Trophoblast cell (in vitro differentiated cells and primary cell): ENCODE measurements around the gene ATF6.

Experiments used
- DNase-seq, 2 donors: peaks; one replicate each; pipeline ENCODE4 v3.0.0-alpha.2; 2016
- H2AFZ ChIP-seq: 2 replicates; pipeline ENCODE4 v1.6.1; 2013; ENCODE audit warnings: low read length, moderate library complexity, mild to moderate bottlenecking; ENCODE audit not compliant: insufficient read depth, poor library complexity
- H2AK5ac ChIP-seq: 2 replicates; pipeline ENCODE4 v1.6.1; 2013; ENCODE audit warnings: mild to moderate bottlenecking, low read length
- H2BK120ac ChIP-seq: 2 replicates; pipeline ENCODE4 v1.6.1; 2013; ENCODE audit warnings: low read length, mild to moderate bottlenecking, moderate library complexity; ENCODE audit not compliant: insufficient read depth, poor library complexity
- H2BK12ac ChIP-seq: 2 replicates; pipeline ENCODE4 v1.6.1; 2013; ENCODE audit warnings: mild to moderate bottlenecking, low read length, moderate library complexity
- H2BK5ac ChIP-seq: 2 replicates; pipeline ENCODE4 v1.6.1; 2013; ENCODE audit warnings: low read length, low read depth, moderate library complexity, mild to moderate bottlenecking; ENCODE audit not compliant: poor library complexity
- H3K14ac ChIP-seq: 2 replicates; pipeline ENCODE4 v1.6.1; 2013; ENCODE audit warnings: mild to moderate bottlenecking, low read length
- H3K18ac ChIP-seq: 2 replicates; pipeline ENCODE4 v1.6.1; 2013; ENCODE audit warnings: mild to moderate bottlenecking, low read length
- H3K23ac ChIP-seq: 2 replicates; pipeline ENCODE4 v1.6.1; 2013; ENCODE audit warnings: low read length
- H3K27ac ChIP-seq: 2 replicates; pipeline ENCODE4 v1.5.1; 2013; ENCODE audit warnings: low read depth, mild to moderate bottlenecking, inconsistent platforms, low read length, moderate library complexity
- H3K27me3 ChIP-seq: 2 replicates; pipeline ENCODE4 v1.6.1; 2013; ENCODE audit warnings: inconsistent platforms, mild to moderate bottlenecking, low read length, moderate library complexity; ENCODE audit not compliant: insufficient read depth
- H3K36me3 ChIP-seq, 2 experiments: 1 replicate in 1 of 2; 2 replicates in 1 of 2; pipeline ENCODE4 v1.6.1; 2013; ENCODE audit warnings: low read length in 2 of 2, mild to moderate bottlenecking in 2 of 2, moderate library complexity in 1 of 2; ENCODE audit not compliant: insufficient read depth in 2 of 2, control insufficient read depth in 1 of 2
- H3K4ac ChIP-seq: 2 replicates; pipeline ENCODE4 v1.6.1; 2013; ENCODE audit warnings: low read depth, mild to moderate bottlenecking, low read length, moderate library complexity
- H3K4me1 ChIP-seq, 2 experiments: 1 replicate in 1 of 2; 2 replicates in 1 of 2; pipeline ENCODE4 v1.6.1; 2013; ENCODE audit warnings: low read length in 2 of 2, mild to moderate bottlenecking in 2 of 2, moderate library complexity in 1 of 2; ENCODE audit not compliant: insufficient read depth in 2 of 2, control insufficient read depth in 1 of 2
- H3K4me2 ChIP-seq: 2 replicates; pipeline ENCODE4 v1.6.1; 2013; ENCODE audit warnings: inconsistent platforms, mild to moderate bottlenecking, low read length, moderate library complexity
- H3K4me3 ChIP-seq: 2 replicates; pipeline ENCODE4 v1.5.1; 2013; ENCODE audit warnings: mild to moderate bottlenecking, low read depth, low read length, inconsistent platforms
- H3K79me1 ChIP-seq: one replicate; pipeline ENCODE4 v1.6.1; 2013; ENCODE audit warnings: low read length
- H3K79me2 ChIP-seq: 2 replicates; pipeline ENCODE4 v1.6.1; 2013; ENCODE audit warnings: low read length, mild to moderate bottlenecking; ENCODE audit not compliant: control insufficient read depth, insufficient read depth, poor library complexity
- H3K9ac ChIP-seq: 2 replicates; pipeline ENCODE4 v1.6.1; 2013; ENCODE audit warnings: mild to moderate bottlenecking, low read length
- H3K9me3 ChIP-seq: 2 replicates; pipeline ENCODE4 v1.6.1; 2013; ENCODE audit warnings: low read depth, mild to moderate bottlenecking, control low read depth, inconsistent platforms, low read length; ENCODE audit not compliant: insufficient read depth
- H4K12ac ChIP-seq: 2 replicates; pipeline ENCODE4 v1.6.1; 2013; ENCODE audit warnings: low read depth, mild to moderate bottlenecking, low read length, moderate library complexity
- H4K8ac ChIP-seq: 2 replicates; pipeline ENCODE4 v1.6.1; 2013; ENCODE audit warnings: low read depth, mild to moderate bottlenecking, low read length, moderate library complexity
- H4K91ac ChIP-seq: one replicate; pipeline ENCODE4 v1.6.1; 2013; ENCODE audit warnings: low read depth, mild to moderate bottlenecking, low read length, moderate library complexity
- WGBS: extraction: QIAGEN DNeasy Blood & Tissue Kit; methylation state at CpG from one replicate; pipeline ENCODE4 v1.1.7; 2013; ENCODE audit warnings: missing lambda C conversion rate; ENCODE audit not compliant: insufficient read length, insufficient coverage; ENCODE audit errors: extremely low coverage; 5-methylcytosine and 5-hydroxymethylcytosine counted together

Gene ATF6

GRCh38 chr1:161988413-161988812 lies 222.3 kb downstream of the ATF6 start:
- H4K91ac ChIP-seq, result no peak overlapping the region
- no peak overlapping the region for H3K4ac ChIP-seq
- no peak overlapping the region for H2BK120ac ChIP-seq
- WGBS, result no CpG with 5 or more reads among the region's 5 CpGs
- no peak overlapping the region for H3K4me2 ChIP-seq
- no peak overlapping the region for H3K14ac ChIP-seq
- H3K9me3 ChIP-seq, result peaks cover 5% of the 10 kb centered on the region
- no peak overlapping the region for H4K8ac ChIP-seq
- H2BK5ac ChIP-seq, result no peak overlapping the region
- no peak overlapping the region for H3K27ac ChIP-seq
- no peak overlapping the region for H2AK5ac ChIP-seq
- DNase-seq, result no peak
- no peak overlapping the region for H3K9ac ChIP-seq
- no peak overlapping the region for H3K4me3 ChIP-seq
- H3K36me3 ChIP-seq, result no peaks in the 10 kb centered on the region
- no peak overlapping the region for H3K23ac ChIP-seq
- no peaks in the 10 kb centered on the region for H3K4me1 ChIP-seq
- H3K79me1 ChIP-seq, result no peaks in the 10 kb centered on the region
- no peaks in the 10 kb centered on the region for H3K79me2 ChIP-seq
- H3K18ac ChIP-seq, result no peak overlapping the region
- H4K12ac ChIP-seq, result no peak overlapping the region
- H2AFZ ChIP-seq, result no peak overlapping the region
- H3K27me3 ChIP-seq, result no peaks in the 10 kb centered on the region
- H2BK12ac ChIP-seq, result no peak overlapping the region

- H4K12ac ChIP-seq, result no peak overlapping the region
- H4K8ac ChIP-seq, result no peak overlapping the region
- peaks cover 3% of the 10 kb centered on the region for H3K9me3 ChIP-seq
- H3K4me2 ChIP-seq, result no peak overlapping the region
- H3K4me1 ChIP-seq, result no peaks in the 10 kb centered on the region
- no peak overlapping the region for H2AK5ac ChIP-seq
- no peaks in the 10 kb centered on the region for H3K27me3 ChIP-seq
- H3K4me3 ChIP-seq, result no peak overlapping the region
- DNase-seq, result no peak
- no peak overlapping the region for H3K4ac ChIP-seq
- no peak overlapping the region for H3K27ac ChIP-seq
- no peak overlapping the region for H2BK120ac ChIP-seq
- no peak overlapping the region for H2AFZ ChIP-seq
- no peaks in the 10 kb centered on the region for H3K36me3 ChIP-seq
- H3K14ac ChIP-seq, result no peak overlapping the region
- no peak overlapping the region for H3K18ac ChIP-seq
- H3K79me1 ChIP-seq, result no peaks in the 10 kb centered on the region
- H3K79me2 ChIP-seq, result no peaks in the 10 kb centered on the region
- no peak overlapping the region for H3K23ac ChIP-seq
- no peak overlapping the region for H2BK5ac ChIP-seq
- H4K91ac ChIP-seq, result no peak overlapping the region
- H3K9ac ChIP-seq, result no peak overlapping the region
- H2BK12ac ChIP-seq, result no peak overlapping the region
Measured at GRCh38 chr1:161989108-161989507, 223.0 kb downstream of the ATF6 start.

GRCh38 chr1:161989786-161990185 lies 223.7 kb downstream of the ATF6 start:
- Histone ChIP-seq H3K23ac (no peak overlapping the region), H4K12ac (no peak overlapping the region), H3K4me3 (no peak overlapping the region), H2BK120ac (no peak overlapping the region), H3K4ac (no peak overlapping the region), H3K79me1 (no peaks in the 10 kb centered on the region), H2BK5ac (no peak overlapping the region), H3K36me3 (no peaks in the 10 kb centered on the region), H4K91ac (no peak overlapping the region), H3K9me3 (peaks cover 3% of the 10 kb centered on the region), H3K4me1 (no peaks in the 10 kb centered on the region), H2BK12ac (no peak overlapping the region), H3K18ac (no peak overlapping the region), H3K27me3 (no peaks in the 10 kb centered on the region), H3K27ac (no peak overlapping the region), H4K8ac (no peak overlapping the region), H2AK5ac (no peak overlapping the region), H3K4me2 (no peak overlapping the region), H2AFZ (no peak overlapping the region), H3K79me2 (no peaks in the 10 kb centered on the region), H3K14ac (no peak overlapping the region), H3K9ac (no peak overlapping the region)
- no CpG with 5 or more reads among the region's 5 CpGs for WGBS
- no peak for DNase-seq

DNA sequence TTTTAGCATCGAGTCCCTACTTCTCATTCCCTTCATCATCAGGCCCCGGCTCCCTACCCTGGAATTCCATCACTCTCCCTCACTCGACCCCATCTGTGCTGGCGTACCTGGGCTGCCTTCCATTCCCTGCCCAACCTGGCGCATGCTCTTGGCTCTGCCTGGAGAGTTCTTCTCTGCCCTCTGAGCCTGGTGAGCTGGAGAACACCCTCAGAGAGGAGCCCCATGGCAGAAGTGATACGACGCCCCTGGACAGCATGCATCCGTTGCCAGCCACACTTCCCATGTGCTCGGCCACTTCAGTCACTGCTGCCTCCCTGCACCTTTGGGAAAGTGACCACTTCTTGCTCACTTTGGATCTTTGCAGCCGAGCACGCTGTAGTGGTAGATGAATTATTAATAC lies 227.5 kb downstream of the ATF6 start:
- Histone ChIP-seq H3K14ac (no peak overlapping the region), H4K91ac (no peak overlapping the region)
- no CpG with 5 or more reads among the region's 11 CpGs for WGBS

More for the DNA sequence above, 227.5 kb downstream of the ATF6 start:
- Histone ChIP-seq H3K27me3 (no peaks in the 10 kb centered on the region), H3K4me1 (no peaks in the 10 kb centered on the region), H2AFZ (no peak overlapping the region), H3K27ac (no peak overlapping the region), H3K18ac (no peak overlapping the region), H3K23ac (no peak overlapping the region), H2BK12ac (no peak overlapping the region), H3K79me1 (no peaks in the 10 kb centered on the region), H3K4ac (no peak overlapping the region), H4K8ac (no peak overlapping the region), H4K12ac (no peak overlapping the region), H2AK5ac (no peak overlapping the region), H3K79me2 (no peaks in the 10 kb centered on the region), H2BK5ac (no peak overlapping the region), H3K4me2 (no peak overlapping the region), H2BK120ac (no peak overlapping the region), H3K9me3 (peaks cover 4% of the 10 kb centered on the region), H3K4me3 (no peak overlapping the region), H3K9ac (no peak overlapping the region), H3K36me3 (no peaks in the 10 kb centered on the region)
- DNase-seq, result no peak
